Measurements from ENCODE around the gene COLEC12. TPM values are rescaled to one million over a fixed set of nuclear protein-coding genes. Genes with fewer than 3 reads are reported as not detected.

COLEC12 gene
- total RNA-seq, 1 donor from 2014 or later = 7.3 TPM

GRCh38 chr18:463403-463802 lies 37.1 kb downstream of the COLEC12 start:
- Histone ChIP-seq H3K27ac (replicated peaks) (no peak overlapping the region), H3K4me1 (peaks cover 16% of the 10 kb centered on the region), H3K36me3 (no peaks in the 10 kb centered on the region), H3K27me3 (ENCODE audit: low read depth) (peaks cover 67% of the 10 kb centered on the region), H3K9me3 (replicated peaks) (no peaks in the 10 kb centered on the region), H3K4me3 (no peak overlapping the region)
- no peak for DNase-seq
- intact Hi-C loops (cut with micrococcal nuclease) = no loop called here
- TF ChIP-seq CTCF (IDR thresholded peaks at IDR 0.05; ENCODE audit: borderline replicate concordance) = no peak

GRCh38 chr18:461762-462161 lies 38.7 kb downstream of the COLEC12 start:
- intact Hi-C loops (cut with micrococcal nuclease) = no loop called here
- Histone ChIP-seq H3K4me3 (no peak overlapping the region), H3K27me3 (ENCODE audit: low read depth) (peaks cover 82% of the 10 kb centered on the region), H3K4me1 (peaks cover 31% of the 10 kb centered on the region), H3K9me3 (replicated peaks) (no peaks in the 10 kb centered on the region), H3K36me3 (no peaks in the 10 kb centered on the region), H3K27ac (replicated peaks) (no peak overlapping the region)
- TF ChIP-seq CTCF (IDR thresholded peaks at IDR 0.05; ENCODE audit: borderline replicate concordance) = no peak
- DNase-seq = no peak

GRCh38 chr18:460791-461190 lies 39.7 kb downstream of the COLEC12 start:
- DNase-seq = no peak
- TF ChIP-seq CTCF (IDR thresholded peaks at IDR 0.05; ENCODE audit: borderline replicate concordance) = no peak
- H3K36me3 ChIP-seq = no peaks in the 10 kb centered on the region
- intact Hi-C loops (cut with micrococcal nuclease) = no loop called here
- H3K4me3 ChIP-seq = no peak overlapping the region
- H3K4me1 ChIP-seq = peaks cover 41% of the 10 kb centered on the region
- peaks cover 91% of the 10 kb centered on the region for H3K27me3 ChIP-seq (ENCODE audit: low read depth)
- H3K27ac ChIP-seq (replicated peaks) = no peak overlapping the region
- H3K9me3 ChIP-seq (replicated peaks) = no peaks in the 10 kb centered on the region

- Histone ChIP-seq H3K4me3 (no peak overlapping the region), H3K36me3 (no peaks in the 10 kb centered on the region), H3K4me1 (peaks cover 41% of the 10 kb centered on the region), H3K27ac (replicated peaks) (no peak overlapping the region), H3K9me3 (replicated peaks) (no peaks in the 10 kb centered on the region), H3K27me3 (ENCODE audit: low read depth) (peaks cover 83% of the 10 kb centered on the region)
- no peak for TF ChIP-seq CTCF (IDR thresholded peaks at IDR 0.05; ENCODE audit: borderline replicate concordance)
- intact Hi-C loops (cut with micrococcal nuclease) = no loop called here
- no peak for DNase-seq
Measured at GRCh38 chr18:459814-460593, 40.5 kb downstream of the COLEC12 start.

GRCh38 chr18:457521-458412 lies 42.7 kb downstream of the COLEC12 start:
- TF ChIP-seq CTCF (IDR thresholded peaks at IDR 0.05; ENCODE audit: borderline replicate concordance) = no peak
- Histone ChIP-seq H3K4me3 (peak overlapping the region; percentile 40), H3K27ac (replicated peaks) (peak overlapping the region; percentile 85), H3K4me1 (peaks cover 41% of the 10 kb centered on the region), H3K9me3 (replicated peaks) (peaks cover under 1% of the 10 kb centered on the region), H3K36me3 (no peaks in the 10 kb centered on the region), H3K27me3 (ENCODE audit: low read depth) (peaks cover 62% of the 10 kb centered on the region)
- DNase-seq = no peak
- intact Hi-C loops (cut with micrococcal nuclease) = no loop called here
